ENCODE measurements around the gene B4GALT3. TPM values are rescaled to one million over a fixed set of nuclear protein-coding genes. Genes with fewer than 3 reads are reported as not detected.

B4GALT3 gene
- total RNA-seq, 2 donors from 2014 or later = 38.2 to 68.7 TPM

GRCh38 chr1:161188381-161188780 lies 11.1 kb upstream of the B4GALT3 start:
- Histone ChIP-seq H3K4me3 (no peak overlapping the region), H3K9me3 (no peaks in the 10 kb centered on the region), H3K27me3 (replicated peaks; ENCODE audit: insufficient read depth) (no peaks in the 10 kb centered on the region), H3K27ac (no peak overlapping the region), H3K4me1 (replicated peaks) (no peaks in the 10 kb centered on the region), H3K36me3 (no peaks in the 10 kb centered on the region)
- TF ChIP-seq POLR2AphosphoS5 (IDR thresholded peaks at IDR 0.05) = no peak
- no peak for TF ChIP-seq POLR2A (IDR thresholded peaks at IDR 0.05)
- TF ChIP-seq CTCF (IDR thresholded peaks at IDR 0.05) = no peak
- DNase-seq (ENCODE audit: low spot score) = no peak
- 90% methylated on average over 6 of the region's 6 CpGs for WGBS
- intact Hi-C loops (cut with DNase I) = no loop called here

DNA sequence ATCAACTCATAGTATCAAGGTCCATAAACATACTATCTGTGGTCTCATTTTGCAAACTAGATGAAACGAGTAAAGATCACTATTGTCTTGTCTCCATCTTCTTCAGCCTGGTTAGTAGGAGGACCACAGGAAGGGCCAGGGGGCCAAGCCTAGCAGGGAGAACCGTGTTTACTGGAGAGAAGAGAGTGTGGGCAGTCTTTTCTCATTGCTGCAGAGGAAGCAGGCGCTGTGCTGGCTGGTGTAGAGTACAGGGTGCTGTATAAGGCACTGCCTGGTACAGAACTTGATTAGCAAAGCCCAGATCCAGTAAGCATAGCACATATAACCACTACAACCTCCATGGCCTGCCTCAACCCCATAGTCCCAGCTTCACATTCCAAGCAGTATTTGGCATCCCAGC lies 10.0 kb upstream of the B4GALT3 start:
- no peaks in the 10 kb centered on the region for H3K27me3 ChIP-seq (replicated peaks; ENCODE audit: insufficient read depth)
- no peaks in the 10 kb centered on the region for H3K9me3 ChIP-seq
- no peaks in the 10 kb centered on the region for H3K36me3 ChIP-seq
- TF ChIP-seq POLR2A (IDR thresholded peaks at IDR 0.05) = no peak
- TF ChIP-seq CTCF (IDR thresholded peaks at IDR 0.05) = no peak
- no peak for TF ChIP-seq POLR2AphosphoS5 (IDR thresholded peaks at IDR 0.05)
- no peak overlapping the region for H3K27ac ChIP-seq
- intact Hi-C loops (cut with DNase I) = no loop called here
- H3K4me3 ChIP-seq = no peak overlapping the region
- no peaks in the 10 kb centered on the region for H3K4me1 ChIP-seq (replicated peaks)
- no peak for DNase-seq (ENCODE audit: low spot score)
- WGBS = 81% methylated on average over 3 of the region's 3 CpGs

DNA sequence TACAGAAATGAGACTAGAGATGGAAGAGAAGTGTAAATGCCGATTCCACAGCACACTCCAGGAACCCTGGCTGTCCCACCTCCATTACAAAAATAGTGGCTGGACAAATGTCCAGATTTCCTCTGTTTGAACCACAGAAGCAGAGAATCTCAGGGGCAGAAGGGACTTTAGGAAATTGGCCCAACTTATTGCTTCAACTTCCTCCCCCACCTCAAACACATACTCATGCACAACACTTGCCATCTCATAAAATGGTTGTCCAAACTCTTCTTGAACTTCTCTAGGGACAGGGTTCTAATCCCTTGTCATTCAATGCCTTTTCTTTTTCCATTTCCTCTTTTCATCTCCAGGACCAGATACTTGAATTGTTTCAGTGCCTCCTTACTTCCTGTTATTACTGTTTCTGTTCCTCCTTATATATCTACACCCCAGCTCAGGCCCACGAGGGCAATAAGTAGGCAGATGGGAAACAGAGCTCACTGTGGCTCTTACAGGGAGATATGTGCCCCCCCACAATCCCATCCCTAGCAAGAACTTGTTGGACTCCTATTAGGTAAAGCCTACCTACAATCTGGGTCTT lies 8.5 kb upstream of the B4GALT3 start:
- no peaks in the 10 kb centered on the region for H3K27me3 ChIP-seq (replicated peaks; ENCODE audit: insufficient read depth)
- WGBS = 61% methylated on average over 2 of the region's 2 CpGs
- no peaks in the 10 kb centered on the region for H3K36me3 ChIP-seq
- no peaks in the 10 kb centered on the region for H3K9me3 ChIP-seq
- H3K4me1 ChIP-seq (replicated peaks) = no peaks in the 10 kb centered on the region
- DNase-seq (ENCODE audit: low spot score) = no peak
- intact Hi-C loops (cut with DNase I) = no loop called here
- H3K4me3 ChIP-seq = no peak overlapping the region
- H3K27ac ChIP-seq = no peak overlapping the region
- no peak for TF ChIP-seq POLR2AphosphoS5 (IDR thresholded peaks at IDR 0.05)
- TF ChIP-seq POLR2A (IDR thresholded peaks at IDR 0.05) = no peak
- TF ChIP-seq CTCF (IDR thresholded peaks at IDR 0.05) = no peak

- no peak overlapping the region for H3K27ac ChIP-seq
- peak; percentile 22 for TF ChIP-seq POLR2AphosphoS5 (IDR thresholded peaks at IDR 0.05)
- TF ChIP-seq POLR2A (IDR thresholded peaks at IDR 0.05) = no peak
- 13% methylated on average over 3 of the region's 3 CpGs for WGBS
- H3K36me3 ChIP-seq = no peaks in the 10 kb centered on the region
- H3K9me3 ChIP-seq = no peaks in the 10 kb centered on the region
- H3K4me1 ChIP-seq (replicated peaks) = no peaks in the 10 kb centered on the region
- intact Hi-C loops (cut with DNase I) = no loop called here
- DNase-seq (ENCODE audit: low spot score) = no peak
- no peak overlapping the region for H3K4me3 ChIP-seq
- H3K27me3 ChIP-seq (replicated peaks; ENCODE audit: insufficient read depth) = no peaks in the 10 kb centered on the region
Observed at GRCh38 chr1:161185282-161185682, 8.0 kb upstream of the B4GALT3 start.

GRCh38 chr1:161182214-161182613 lies 4.9 kb upstream of the B4GALT3 start:
- Histone ChIP-seq H3K27me3 (replicated peaks; ENCODE audit: insufficient read depth) (no peaks in the 10 kb centered on the region), H3K4me3 (no peak overlapping the region), H3K9me3 (no peaks in the 10 kb centered on the region), H3K27ac (no peak overlapping the region), H3K4me1 (replicated peaks) (no peaks in the 10 kb centered on the region), H3K36me3 (no peaks in the 10 kb centered on the region)
- DNase-seq (ENCODE audit: low spot score) = no peak
- no peak for TF ChIP-seq CTCF (IDR thresholded peaks at IDR 0.05)
- TF ChIP-seq POLR2A (IDR thresholded peaks at IDR 0.05) = no peak
- no peak for TF ChIP-seq POLR2AphosphoS5 (IDR thresholded peaks at IDR 0.05)
- 96% methylated on average over 1 of the region's 1 CpG for WGBS
- intact Hi-C loops (cut with DNase I) = no loop called here

Measured in prostate gland (tissue), 2 donors.